Measurements from ENCODE around the gene PLCXD3.

Gene PLCXD3

DNA sequence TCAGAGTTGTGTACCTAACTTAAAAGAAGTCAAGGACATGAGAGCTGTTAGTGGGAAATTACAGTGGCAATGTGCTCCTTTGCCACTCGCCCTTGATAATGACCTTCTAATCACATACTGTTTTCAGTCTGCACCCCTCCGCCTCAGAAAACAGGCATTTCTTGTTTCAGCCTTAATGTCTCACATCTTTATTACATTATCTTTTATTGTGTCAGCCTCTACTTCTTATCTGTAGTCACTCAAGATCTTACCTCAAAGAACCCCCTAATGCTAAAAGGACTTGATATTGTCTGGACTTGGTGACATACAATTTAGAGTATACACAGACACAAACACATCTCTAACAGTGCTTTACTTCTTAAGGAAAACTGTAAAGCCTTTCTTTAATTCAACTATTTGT lies 97.9 kb downstream of the PLCXD3 start:
- TF ChIP-seq CTCF (conservative IDR thresholded peaks at IDR 0.05), result no peak
- no peak overlapping the region for H3K27ac ChIP-seq

DNA sequence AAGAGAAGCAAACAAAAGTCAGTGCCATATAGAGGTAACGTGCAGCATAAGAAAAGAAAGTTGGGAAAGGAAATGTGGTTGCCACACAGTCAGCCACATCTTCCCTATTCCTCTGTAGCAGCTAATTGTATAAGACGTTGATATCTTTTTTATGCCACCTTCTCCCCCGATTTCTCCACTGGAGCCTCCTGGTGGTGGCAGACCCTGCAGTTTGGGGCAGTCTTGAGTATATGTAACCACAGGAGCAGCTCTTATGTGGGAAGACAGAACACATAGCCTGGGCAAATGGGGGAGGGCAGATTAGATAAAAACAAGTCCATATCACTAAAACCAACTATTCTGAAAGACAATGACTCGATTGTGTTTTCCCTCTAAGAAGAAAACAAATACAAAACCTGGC lies 99.7 kb downstream of the PLCXD3 start:
- TF ChIP-seq CTCF (conservative IDR thresholded peaks at IDR 0.05), result no peak
- no peak overlapping the region for H3K27ac ChIP-seq

DNA sequence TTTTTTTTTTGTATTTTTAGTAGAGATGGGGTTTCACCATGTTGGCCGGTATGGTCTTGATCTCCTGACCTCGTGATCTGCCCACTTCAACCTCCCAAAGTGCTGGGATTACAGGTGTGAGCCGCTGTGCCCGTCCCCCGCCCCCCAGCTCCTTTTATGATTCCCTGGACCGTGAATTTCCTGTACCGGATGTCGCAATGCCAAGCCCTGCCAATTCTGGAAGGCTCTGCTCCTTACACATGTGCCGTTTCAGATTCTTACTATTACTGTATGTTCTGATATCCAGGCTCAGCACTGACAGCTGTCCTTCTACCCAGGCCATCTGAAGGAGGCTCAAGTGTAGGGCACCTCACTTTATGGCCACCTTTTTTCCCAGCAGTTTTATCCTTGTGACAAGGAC lies 100.1 kb downstream of the PLCXD3 start:
- TF ChIP-seq CTCF (conservative IDR thresholded peaks at IDR 0.05), result no peak
- H3K27ac ChIP-seq, result no peak overlapping the region

DNA sequence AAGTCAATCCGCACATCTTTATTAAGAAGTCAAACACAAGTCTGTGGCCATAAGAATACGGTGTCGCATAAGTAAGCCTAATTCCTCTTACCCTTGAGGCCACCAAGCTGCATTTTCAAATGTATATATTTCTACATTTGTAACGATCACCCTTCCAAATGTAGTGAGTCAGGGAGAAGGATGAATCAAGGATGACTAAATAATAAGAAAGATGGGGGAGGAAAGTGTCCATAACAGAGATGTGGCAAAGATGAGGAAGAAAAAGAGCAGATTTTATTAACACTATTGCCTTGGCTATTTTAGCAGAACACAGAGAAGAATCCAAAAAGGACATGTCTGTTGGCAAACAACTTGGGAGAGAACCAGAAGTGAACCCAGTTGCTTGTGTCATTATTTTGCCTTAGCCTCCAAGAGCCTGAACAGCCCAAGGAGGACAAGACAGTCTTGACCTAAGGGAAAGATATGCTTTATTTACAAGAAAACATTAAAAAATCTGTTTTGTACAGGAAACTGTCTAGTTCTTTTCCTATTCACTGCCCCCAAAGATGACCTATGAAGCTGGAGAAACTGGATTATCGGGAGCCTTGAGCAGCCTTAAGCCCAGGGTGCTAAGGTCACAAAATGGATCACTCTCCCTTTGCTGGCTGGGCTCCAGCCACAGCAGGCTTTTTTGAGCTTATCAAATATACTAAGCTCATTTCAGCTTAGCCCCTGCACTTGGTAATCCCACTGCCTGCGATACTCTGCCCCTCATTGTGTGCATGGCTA lies 101.5 kb downstream of the PLCXD3 start:
- no peak overlapping the region for H3K27ac ChIP-seq

GRCh38 chr5:41406936-41407335 lies 103.5 kb downstream of the PLCXD3 start:
- TF ChIP-seq CTCF (conservative IDR thresholded peaks at IDR 0.05), result no peak
- H3K27ac ChIP-seq, result peak overlapping the region; percentile 70

More for the DNA sequence above, 101.5 kb downstream of the PLCXD3 start:
- TF ChIP-seq CTCF (conservative IDR thresholded peaks at IDR 0.05), result no peak

DNA sequence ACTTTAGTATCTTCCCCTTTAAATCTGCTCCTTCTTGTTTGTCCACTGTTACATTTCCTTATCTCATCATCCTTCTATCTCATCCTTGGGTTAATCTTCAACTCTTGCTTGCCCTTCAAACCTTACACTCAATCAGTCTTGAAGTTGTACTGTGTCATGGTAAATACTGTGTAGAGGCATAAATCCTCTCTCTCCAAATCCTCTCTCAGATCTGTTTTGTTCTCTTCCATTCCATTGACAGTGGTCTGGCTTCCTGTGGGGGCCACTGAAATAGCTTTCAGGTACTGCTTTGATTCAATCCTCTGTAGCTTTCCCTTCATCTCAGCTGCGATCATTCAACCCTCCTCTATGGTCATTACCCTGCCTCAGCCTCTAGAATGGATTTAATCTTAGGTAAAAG lies 104.0 kb downstream of the PLCXD3 start:
- peak overlapping the region; percentile 70 for H3K27ac ChIP-seq
- TF ChIP-seq CTCF (conservative IDR thresholded peaks at IDR 0.05), result no peak

- no peak overlapping the region for H3K27ac ChIP-seq
- no peak for TF ChIP-seq CTCF (conservative IDR thresholded peaks at IDR 0.05)
Measured at GRCh38 chr5:41404757-41405156, 105.6 kb downstream of the PLCXD3 start.
